ENCODE data around the gene MGST1.

Gene MGST1

DNA sequence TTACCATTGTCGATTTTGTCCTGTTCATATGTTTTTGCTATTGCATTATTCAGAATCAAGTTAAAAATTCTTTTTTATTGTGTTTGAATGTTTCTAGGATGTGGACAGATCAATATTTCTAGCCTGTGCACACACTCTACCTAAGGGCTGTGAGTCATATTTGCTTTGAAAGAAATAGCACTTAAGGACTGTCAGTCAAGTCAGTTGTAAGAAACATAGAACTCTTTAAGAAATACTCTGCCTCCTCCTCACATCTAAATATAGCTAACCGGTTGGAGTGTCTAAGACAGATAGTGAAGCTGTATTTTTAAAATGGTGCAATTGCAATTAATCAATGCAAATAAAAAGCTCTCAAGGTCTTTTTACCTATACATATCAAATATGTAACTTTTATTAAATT is 17.9 kb upstream of the MGST1 start:
- TF ChIP-seq, protein P1, sequence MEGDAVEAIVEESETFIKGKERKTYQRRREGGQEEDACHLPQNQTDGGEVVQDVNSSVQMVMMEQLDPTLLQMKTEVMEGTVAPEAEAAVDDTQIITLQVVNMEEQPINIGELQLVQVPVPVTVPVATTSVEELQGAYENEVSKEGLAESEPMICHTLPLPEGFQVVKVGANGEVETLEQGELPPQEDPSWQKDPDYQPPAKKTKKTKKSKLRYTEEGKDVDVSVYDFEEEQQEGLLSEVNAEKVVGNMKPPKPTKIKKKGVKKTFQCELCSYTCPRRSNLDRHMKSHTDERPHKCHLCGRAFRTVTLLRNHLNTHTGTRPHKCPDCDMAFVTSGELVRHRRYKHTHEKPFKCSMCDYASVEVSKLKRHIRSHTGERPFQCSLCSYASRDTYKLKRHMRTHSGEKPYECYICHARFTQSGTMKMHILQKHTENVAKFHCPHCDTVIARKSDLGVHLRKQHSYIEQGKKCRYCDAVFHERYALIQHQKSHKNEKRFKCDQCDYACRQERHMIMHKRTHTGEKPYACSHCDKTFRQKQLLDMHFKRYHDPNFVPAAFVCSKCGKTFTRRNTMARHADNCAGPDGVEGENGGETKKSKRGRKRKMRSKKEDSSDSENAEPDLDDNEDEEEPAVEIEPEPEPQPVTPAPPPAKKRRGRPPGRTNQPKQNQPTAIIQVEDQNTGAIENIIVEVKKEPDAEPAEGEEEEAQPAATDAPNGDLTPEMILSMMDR (conservative IDR thresholded peaks at IDR 0.05; ENCODE audit: low read depth, low read length) = no peak
- DNase-seq (ENCODE audit: low read depth) = no peak
- no peak overlapping the region for H3K4me3 ChIP-seq (ENCODE audit: low read depth, low read length)

DNA sequence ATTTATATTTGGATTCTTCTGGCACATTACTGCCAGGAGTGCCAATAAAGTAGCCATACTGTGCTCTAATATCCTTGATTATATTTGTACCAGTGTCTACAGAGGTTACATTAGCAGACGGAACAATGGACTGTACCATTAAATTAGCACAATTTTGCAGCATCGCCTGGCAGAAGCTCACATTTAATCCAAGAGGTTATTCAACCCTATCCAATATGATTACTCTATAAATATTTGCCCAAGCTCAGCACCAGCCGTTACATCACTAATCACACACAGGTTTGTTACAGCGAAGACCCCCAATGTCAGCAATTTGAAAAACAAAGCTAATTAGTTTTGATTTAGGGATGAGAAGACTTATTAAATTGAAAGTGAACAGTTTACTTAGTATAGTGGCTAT is 16.9 kb upstream of the MGST1 start:
- DNase-seq (ENCODE audit: low read depth) = no peak
- TF ChIP-seq, protein P1 (conservative IDR thresholded peaks at IDR 0.05; ENCODE audit: low read depth, low read length) = no peak
- no peak overlapping the region for H3K4me3 ChIP-seq (ENCODE audit: low read depth, low read length)

DNA sequence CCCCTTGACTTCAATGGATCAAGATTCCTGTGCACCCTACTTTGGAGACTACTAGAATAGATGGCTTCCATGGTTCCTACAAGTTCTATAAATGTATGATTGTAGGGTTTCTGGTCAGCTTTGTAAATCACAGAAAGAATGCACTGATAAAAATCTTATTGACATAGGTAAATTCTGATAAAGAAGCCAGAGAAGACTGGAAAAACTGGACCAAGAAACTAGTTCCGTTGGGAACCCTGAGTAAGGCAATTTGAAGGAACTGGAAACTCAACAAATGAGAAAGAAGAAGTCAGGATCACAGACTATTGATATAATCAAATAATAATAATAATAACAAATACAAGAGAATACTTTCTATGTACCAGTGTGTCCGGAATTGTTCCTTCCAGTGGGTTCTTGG is 15.4 kb upstream of the MGST1 start:
- TF ChIP-seq, protein P1 (conservative IDR thresholded peaks at IDR 0.05; ENCODE audit: low read depth, low read length) = no peak
- H3K4me3 ChIP-seq (ENCODE audit: low read depth, low read length) = no peak overlapping the region

DNA sequence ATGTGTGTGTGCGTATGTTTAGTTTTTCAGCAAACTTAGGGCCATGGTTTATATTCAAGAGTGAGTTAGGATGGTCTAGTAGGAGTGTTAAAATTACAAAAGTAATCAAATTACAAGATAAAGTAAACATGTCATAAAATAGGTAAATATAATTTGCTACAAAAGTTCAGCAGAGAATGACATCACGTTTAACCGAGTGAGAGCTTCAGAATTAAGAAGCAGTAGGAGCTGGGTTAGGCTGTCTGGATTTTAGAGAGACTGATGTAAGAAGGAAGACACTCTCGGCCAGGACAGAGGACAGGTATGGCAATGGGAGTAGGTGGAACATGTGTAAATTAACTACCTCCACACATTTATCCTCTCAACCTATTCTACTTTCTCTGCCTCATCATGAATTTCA is 11.6 kb upstream of the MGST1 start:
- H3K4me3 ChIP-seq (ENCODE audit: low read depth, low read length) = no peak overlapping the region
- no peak for DNase-seq (ENCODE audit: low read depth)
- TF ChIP-seq, protein P1 (conservative IDR thresholded peaks at IDR 0.05; ENCODE audit: low read depth, low read length) = no peak

More for the DNA sequence above, 15.4 kb upstream of the MGST1 start:
- no peak for DNase-seq (ENCODE audit: low read depth)

DNA sequence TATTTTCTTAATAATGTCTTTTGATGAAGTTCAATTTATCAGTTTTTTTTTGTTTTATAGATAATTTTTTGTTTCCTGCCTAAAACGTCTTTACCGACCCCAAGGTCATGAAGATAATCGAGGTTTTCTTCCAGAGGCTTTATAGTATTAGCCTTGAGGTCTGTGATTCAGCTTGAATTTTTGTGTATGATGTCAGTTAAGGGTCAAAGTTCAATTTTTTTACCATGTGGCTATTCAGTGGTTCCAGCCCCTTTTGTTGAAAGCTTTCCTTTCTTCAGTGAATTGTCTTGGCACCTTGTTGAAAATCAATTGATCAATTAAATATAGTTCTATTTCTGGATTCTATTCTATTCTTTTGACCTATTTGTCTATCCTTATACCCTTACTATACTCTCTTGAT is 3.2 kb upstream of the MGST1 start:
- no peak overlapping the region for H3K4me3 ChIP-seq (ENCODE audit: low read depth, low read length)
- TF ChIP-seq, protein P1 (conservative IDR thresholded peaks at IDR 0.05; ENCODE audit: low read depth, low read length) = no peak
- peak; percentile 63 for DNase-seq (ENCODE audit: low read depth)

DNA sequence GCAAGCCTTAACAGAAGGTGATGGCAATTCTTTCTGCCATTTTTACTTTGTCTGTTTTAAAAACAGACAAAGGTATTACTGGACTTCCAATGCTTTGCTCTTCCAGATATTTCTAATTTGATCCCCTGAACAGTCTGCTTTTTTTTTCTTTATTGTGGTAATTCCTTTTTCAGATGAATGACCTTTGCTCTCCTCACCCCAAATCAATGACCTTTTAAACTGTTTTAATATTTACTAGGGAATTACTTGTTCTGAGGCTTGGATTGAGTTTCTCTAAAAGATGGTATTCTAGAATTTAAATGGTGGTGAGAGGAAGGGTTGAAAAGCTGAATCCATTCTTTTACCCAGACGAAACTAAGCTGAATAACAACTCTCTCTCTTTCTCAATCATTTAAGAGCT is 2.3 kb upstream of the MGST1 start:
- DNase-seq (ENCODE audit: low read depth) = no peak
- H3K4me3 ChIP-seq (ENCODE audit: low read depth, low read length) = no peak overlapping the region
- TF ChIP-seq, protein P1 (conservative IDR thresholded peaks at IDR 0.05; ENCODE audit: low read depth, low read length) = no peak

DNA sequence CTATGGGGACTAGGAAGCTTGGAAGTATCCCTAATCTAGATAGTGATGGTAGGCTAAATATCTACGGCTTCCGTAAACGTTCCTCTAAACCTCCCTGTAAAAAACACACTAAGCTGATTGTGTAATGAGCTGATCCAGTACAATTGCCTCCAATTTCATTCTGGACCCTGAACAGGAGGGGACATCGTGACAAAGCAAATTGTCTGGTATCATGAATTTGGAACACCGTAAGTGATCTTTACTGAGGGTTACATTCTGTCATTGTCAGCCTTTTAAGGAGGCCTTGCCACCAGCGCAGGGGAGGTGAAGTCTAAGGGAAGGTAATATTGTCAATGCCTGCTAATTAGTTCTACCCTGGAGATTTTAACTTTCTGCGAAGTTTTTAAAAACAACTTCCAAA is 487 bp upstream of the MGST1 start:
- TF ChIP-seq, protein P1 (conservative IDR thresholded peaks at IDR 0.05; ENCODE audit: low read depth, low read length) = no peak
- H3K4me3 ChIP-seq (ENCODE audit: low read depth, low read length) = peak overlapping the region; percentile 77
- DNase-seq (ENCODE audit: low read depth) = no peak
